ENCODE results near the gene FAM240A.

The FAM240A gene

DNA sequence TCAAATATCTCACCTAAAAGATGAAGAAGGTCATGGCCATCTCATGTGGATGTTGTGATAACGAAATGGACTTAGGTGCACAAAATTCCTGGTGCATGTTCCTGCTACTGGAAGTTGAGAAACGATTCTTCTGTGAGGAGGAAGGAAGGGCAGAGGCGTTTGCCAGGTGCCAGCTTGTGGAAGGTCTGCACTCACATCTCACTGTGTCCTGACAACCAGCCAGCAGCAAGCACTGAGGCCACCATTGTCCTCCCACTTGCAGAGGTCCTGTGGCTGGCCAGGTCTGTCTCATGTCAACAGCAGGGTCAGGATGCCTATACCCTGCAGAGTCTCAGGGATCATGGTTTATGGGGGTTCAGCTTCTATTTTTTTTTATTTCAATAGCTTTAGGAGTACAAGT is 3.7 kb downstream of the FAM240A start:
- Histone ChIP-seq H3K27me3 (ENCODE audit: insufficient read depth, low read depth) (no peaks in the 10 kb centered on the region), H3K27ac (no peak overlapping the region), H3K4me3 (IDR thresholded peaks at IDR 0.05; ENCODE audit: insufficient read depth, low read depth, low read length) (no peak overlapping the region), H3K4me1 (ENCODE audit: low read depth, poor library complexity, severe bottlenecking) (no peaks in the 10 kb centered on the region), H2AFZ (ENCODE audit: low read depth) (no peak overlapping the region), H4K20me1 (ENCODE audit: insufficient read depth) (no peaks in the 10 kb centered on the region), H3K79me2 (ENCODE audit: insufficient read depth, low read depth) (no peaks in the 10 kb centered on the region), H3K36me3 (ENCODE audit: insufficient read depth) (no peaks in the 10 kb centered on the region), H3K9ac (no peak overlapping the region), H3K4me2 (no peak overlapping the region)
- TF ChIP-seq CTCF (conservative IDR thresholded peaks at IDR 0.05; ENCODE audit: low read depth, low read length) = no peak

- H3K79me2 ChIP-seq (ENCODE audit: insufficient read depth, low read depth) = no peaks in the 10 kb centered on the region
- H2AFZ ChIP-seq (ENCODE audit: low read depth) = no peak overlapping the region
- H3K4me2 ChIP-seq = no peak overlapping the region
- no peak for TF ChIP-seq CTCF (conservative IDR thresholded peaks at IDR 0.05; ENCODE audit: low read depth, low read length)
- H3K27ac ChIP-seq = no peak overlapping the region
- H3K4me1 ChIP-seq (ENCODE audit: low read depth, poor library complexity, severe bottlenecking) = no peaks in the 10 kb centered on the region
- H3K9ac ChIP-seq = no peak overlapping the region
- H3K4me3 ChIP-seq (IDR thresholded peaks at IDR 0.05; ENCODE audit: insufficient read depth, low read depth, low read length) = no peak overlapping the region
- H4K20me1 ChIP-seq (ENCODE audit: insufficient read depth) = no peaks in the 10 kb centered on the region
- H3K36me3 ChIP-seq (ENCODE audit: insufficient read depth) = no peaks in the 10 kb centered on the region
- H3K27me3 ChIP-seq (ENCODE audit: insufficient read depth, low read depth) = no peaks in the 10 kb centered on the region
Measured at GRCh38 chr3:46617941-46618340, 5.6 kb downstream of the FAM240A start.

GRCh38 chr3:46619845-46620778 is 7.8 kb downstream of the FAM240A start:
- Histone ChIP-seq H3K79me2 (ENCODE audit: insufficient read depth, low read depth) (no peaks in the 10 kb centered on the region), H4K20me1 (ENCODE audit: insufficient read depth) (no peaks in the 10 kb centered on the region), H2AFZ (ENCODE audit: low read depth) (no peak overlapping the region), H3K4me3 (IDR thresholded peaks at IDR 0.05; ENCODE audit: insufficient read depth, low read depth, low read length) (no peak overlapping the region), H3K36me3 (ENCODE audit: insufficient read depth) (no peaks in the 10 kb centered on the region), H3K27me3 (ENCODE audit: insufficient read depth, low read depth) (no peaks in the 10 kb centered on the region), H3K4me2 (no peak overlapping the region), H3K4me1 (ENCODE audit: low read depth, poor library complexity, severe bottlenecking) (no peaks in the 10 kb centered on the region), H3K27ac (no peak overlapping the region), H3K9ac (no peak overlapping the region)
- TF ChIP-seq CTCF (conservative IDR thresholded peaks at IDR 0.05; ENCODE audit: low read depth, low read length) = no peak

GRCh38 chr3:46624533-46624932 is 12.2 kb downstream of the FAM240A start:
- Histone ChIP-seq H3K4me2 (no peak overlapping the region), H3K4me1 (ENCODE audit: low read depth, poor library complexity, severe bottlenecking) (no peaks in the 10 kb centered on the region), H3K4me3 (IDR thresholded peaks at IDR 0.05; ENCODE audit: insufficient read depth, low read depth, low read length) (no peak overlapping the region), H3K79me2 (ENCODE audit: insufficient read depth, low read depth) (no peaks in the 10 kb centered on the region), H2AFZ (ENCODE audit: low read depth) (no peak overlapping the region), H3K36me3 (ENCODE audit: insufficient read depth) (no peaks in the 10 kb centered on the region), H4K20me1 (ENCODE audit: insufficient read depth) (no peaks in the 10 kb centered on the region), H3K27me3 (ENCODE audit: insufficient read depth, low read depth) (no peaks in the 10 kb centered on the region), H3K27ac (no peak overlapping the region), H3K9ac (no peak overlapping the region)
- TF ChIP-seq CTCF (conservative IDR thresholded peaks at IDR 0.05; ENCODE audit: low read depth, low read length) = no peak

Measured in KMS-11 (cell line).